ENCODE measurements around the gene AP2A1.

GRCh38 chr19:49781394-49781793 lies 14.6 kb downstream of the AP2A1 start:
- no peak for TF ChIP-seq CTCF (IDR thresholded peaks at IDR 0.05; ENCODE audit: low read depth, low read length)
- no peak for TF ChIP-seq EZH2phosphoT487 (IDR thresholded peaks at IDR 0.05; ENCODE audit: low read depth)
